Fibroblast of skin of left quadriceps (primary cell): ENCODE measurements around the gene CCDC57.
"Not testable (repeated sequence)": the region's sequence is repeated elsewhere in the genome, so short reads cannot be mapped to it uniquely, and the experiment has no call there.

Experiments used
- DNase-seq, 2 experiments: peaks; one replicate each; pipeline ENCODE4 v3.0.0-alpha.2; 2013; ENCODE audit warnings: low read depth in 2 of 2

The CCDC57 gene

DNA sequence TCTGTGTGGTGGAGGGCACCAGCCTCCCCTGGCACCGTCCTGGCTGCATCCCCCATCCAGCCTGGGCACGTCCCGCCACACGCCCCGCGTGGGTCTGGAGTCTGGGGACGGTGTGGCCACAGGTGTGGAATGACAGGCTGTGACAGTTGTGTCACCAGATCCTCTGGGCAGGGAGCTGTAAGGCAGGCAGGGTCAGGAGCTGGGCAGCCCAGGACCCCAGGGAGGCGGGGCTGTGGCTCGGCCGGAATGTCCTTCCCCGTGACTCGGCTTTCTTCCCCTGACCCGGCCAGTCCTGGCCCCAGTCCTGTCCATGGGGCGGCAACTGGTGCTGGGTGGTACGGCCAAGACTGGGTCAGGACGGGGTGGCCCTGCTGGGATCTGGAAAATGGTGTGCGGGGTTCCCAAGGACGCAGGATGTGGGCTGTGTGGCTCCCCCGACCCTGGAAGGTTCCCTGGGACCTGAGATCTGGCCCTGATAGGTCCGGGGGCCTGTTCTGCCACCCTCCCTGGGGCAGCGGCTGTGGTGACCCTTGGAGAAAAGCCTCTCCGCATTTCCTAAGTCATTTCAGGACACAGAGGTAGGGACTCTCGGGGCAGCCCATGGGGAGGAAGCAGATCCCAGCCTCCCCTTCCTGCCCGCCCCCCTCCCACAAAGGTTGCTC, 12.9 kb upstream of the CCDC57 start:
- no peak for DNase-seq

DNA sequence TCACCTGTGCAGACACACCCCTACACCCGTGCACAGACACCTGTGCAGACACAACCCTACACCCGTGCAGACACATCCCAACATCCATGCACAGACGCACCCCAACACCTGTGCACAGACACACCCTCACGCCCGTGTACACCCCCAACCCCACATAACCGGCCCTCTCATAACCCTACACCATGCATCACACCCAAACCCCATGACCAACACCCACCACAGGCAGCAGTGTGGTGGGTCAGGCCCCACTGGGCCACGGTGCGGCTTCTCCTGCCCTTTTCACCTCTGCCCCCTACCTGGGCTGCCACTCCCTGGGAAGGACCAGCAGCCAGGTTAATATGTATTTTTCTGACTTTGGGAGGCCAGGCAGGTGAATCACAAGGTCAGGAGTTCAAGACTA, 12.0 kb upstream of the CCDC57 start:
- DNase-seq = no peak

DNA sequence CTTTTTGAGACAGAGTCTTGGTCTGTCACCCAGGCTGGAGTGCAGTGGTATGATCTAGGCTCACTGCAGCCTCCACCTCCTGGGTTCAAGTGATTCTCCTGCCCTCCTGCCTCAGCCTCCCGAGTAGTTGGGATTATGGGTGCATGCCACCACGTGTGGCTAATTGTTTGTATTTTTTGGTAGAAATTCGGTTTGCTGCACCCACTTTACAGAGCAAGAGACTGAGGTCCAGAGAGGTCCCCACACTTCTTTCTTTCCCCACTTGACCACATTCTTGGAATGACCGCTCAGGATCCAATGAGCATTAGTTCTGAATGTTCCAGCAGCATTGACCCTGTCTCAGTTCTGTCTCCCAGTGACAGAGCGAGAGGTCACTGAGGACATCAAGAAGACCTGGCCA, 10.9 kb upstream of the CCDC57 start:
- DNase-seq = no peak

DNA sequence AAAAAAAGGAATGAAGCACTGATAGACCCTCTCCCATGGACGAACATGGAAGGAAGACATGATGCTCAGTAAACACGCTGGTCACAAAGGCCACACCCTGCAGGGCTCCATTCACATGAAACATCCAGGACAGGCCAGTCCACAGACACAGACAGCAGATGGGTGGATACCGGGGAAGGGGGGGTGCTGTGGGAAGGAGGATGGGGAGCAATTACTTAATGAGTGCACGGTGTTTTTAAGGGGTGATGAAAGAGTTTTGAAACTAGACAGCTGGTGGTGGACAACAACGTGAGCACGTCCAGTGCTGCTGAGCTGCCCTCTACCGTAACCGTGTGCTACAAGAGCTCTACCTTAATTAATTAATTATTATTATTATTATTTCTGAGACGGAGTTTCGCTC, 10.2 kb upstream of the CCDC57 start:
- no peak for DNase-seq

DNA sequence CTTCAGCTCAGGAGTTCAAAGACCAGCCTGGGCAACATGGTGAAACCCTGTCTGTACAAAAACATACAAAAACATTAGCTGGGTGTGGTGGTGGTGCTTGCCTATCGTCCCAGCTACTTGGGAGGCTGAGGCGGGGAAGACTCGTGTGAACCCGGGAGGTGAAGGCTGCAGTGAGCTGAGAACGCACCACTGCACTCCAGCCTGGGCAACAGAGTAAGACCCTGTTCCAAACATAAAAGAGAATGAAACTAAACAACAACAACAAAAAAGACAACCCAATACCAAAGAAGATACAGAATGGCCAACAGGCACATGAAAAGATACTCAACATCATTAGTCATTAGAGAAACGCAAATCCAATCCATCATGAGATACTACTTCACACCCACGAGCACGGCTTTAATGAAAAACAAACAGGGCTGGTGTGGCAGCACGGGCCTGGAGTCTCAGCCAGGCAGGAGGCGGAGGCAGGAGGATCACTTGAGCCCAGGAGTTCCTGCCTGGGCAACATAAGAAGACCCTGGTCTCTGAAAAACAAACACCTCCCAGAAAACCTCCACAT, 8.8 kb upstream of the CCDC57 start:
- no peak for DNase-seq

DNA sequence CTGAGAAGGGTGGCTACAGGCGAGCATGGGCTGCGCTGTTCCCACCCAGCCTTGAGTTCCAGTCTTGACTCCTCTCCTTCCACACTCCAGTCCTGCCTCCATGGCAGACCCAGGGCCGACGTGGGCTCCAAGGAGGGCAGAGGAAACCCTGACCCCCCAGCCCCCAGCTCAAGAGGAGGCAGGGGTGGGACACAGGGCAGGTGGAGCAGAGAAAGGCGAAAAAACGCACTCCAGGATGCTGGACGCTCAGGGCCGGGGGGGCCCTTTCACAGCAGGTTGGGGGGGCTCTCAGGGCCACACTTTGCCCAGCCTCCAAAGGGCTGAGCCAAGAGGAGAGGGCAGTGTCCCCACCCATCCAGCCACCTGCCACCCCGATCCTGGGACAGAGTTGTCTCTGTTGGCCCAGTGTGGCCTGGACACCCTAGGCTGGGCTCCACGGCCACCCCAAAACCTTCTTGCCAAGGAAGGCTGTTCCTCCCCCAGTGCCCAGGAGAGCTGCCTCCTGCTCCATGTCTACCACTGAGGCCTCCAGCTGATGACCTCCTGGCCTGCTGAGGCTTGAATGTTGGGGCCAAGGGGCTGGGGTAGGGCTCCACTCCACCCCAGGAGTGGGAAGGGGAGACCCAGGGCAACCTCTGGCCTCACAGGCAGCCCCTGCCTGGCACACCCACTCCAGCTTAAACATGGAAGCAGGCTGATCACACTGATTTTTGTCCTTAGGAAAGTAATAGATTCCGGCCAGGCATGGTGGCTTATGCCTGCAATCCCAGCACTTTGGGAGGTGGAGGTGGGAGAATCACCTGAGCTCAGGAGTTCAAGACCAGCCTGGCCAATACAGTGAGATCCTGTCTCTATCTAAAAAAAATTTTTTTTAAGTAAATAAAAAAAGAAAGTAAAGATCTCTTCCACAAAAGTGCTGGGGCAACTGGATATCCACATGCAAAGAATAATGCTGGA, 7.4 kb upstream of the CCDC57 start:
- DNase-seq = no peak

DNA sequence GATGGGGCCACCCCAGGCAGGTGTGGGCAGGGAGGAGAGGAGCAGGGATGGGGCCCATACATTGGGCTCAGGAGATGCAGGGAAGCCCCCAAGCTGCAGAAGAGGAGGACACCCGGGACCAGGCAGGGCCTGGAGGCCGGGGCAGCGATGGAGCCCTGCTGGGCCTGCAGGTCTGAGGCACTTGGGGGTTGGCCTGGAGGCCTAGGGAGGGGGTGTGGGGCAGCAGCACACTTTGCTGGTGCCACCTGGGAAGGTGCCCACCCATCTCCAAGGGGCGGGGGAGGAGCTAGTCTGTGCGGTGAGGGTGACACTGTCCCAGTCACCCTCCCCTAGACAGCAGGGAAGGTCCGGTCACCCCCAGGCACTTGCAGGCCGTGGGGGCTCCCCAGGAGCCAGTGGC, 6.4 kb upstream of the CCDC57 start:
- DNase-seq = no peak

DNA sequence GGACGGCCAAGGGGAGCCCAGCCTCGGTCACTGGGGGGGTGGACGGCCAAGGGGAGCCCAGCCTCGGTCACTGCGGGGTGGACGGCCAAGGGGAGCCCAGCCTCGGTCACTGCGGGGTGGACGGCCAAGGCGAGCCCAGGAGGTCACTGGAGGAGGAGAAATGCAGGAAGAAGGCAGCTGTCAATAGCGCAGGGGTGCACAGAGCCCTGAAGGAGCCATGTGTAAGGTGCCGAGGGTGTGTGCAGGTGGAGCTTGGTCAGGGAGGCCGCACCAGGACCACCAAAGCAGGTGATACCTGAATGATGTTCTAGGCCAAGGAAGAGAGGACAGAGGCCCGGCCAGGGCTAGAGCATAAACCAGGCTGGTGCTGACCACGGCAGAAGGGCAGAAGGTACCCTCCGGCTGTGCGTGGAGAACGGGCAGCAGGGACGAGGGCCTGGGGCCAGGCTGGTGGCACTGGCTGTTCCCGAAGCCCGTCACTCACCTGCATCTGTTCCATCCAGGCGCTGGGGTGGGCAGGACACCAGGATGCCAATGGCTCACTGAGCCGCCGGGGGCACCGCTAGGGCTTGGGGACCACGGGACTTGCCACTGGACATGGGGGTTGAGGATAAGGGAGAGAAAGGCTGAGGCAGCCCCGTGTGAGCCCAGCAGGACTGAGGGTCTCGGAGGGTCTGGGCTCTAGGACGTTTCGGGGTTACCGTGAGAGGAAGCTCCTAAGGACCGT, 5.9 kb upstream of the CCDC57 start:
- no peak for DNase-seq

DNA sequence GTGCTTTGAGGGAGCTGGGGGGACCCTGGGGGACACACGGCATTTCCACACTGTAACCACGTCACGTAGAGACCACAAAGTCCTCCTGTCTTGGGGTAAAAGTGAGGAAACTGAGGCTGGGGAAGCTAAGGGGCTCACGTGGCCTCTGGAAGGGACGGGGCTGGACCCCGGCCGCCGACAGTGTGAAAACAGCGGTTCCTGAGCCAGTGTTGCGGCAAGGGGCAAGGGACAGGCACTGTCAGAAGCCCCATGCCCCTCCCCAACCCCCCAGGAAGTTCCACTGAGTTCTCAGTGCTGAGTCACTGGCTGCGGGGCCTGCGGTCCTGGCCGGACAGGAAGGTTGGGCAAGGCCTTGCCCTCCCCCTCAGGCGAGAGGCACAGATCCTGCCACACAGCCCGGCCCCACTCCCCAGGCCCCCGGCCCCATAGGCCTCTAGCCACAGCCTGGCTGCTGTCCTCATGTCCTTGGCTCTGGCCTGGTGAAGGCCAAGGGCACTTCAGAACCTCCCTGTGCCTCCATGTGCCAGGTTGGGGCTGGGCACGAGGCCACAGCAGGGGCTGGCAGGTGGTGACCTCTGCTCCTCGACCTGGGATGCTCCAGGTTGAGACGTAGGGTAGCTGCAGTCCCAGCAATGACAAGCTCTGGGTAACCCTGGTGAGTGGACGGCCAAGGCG, 5.0 kb upstream of the CCDC57 start:
- DNase-seq = peak; percentile 53 to 61

DNA sequence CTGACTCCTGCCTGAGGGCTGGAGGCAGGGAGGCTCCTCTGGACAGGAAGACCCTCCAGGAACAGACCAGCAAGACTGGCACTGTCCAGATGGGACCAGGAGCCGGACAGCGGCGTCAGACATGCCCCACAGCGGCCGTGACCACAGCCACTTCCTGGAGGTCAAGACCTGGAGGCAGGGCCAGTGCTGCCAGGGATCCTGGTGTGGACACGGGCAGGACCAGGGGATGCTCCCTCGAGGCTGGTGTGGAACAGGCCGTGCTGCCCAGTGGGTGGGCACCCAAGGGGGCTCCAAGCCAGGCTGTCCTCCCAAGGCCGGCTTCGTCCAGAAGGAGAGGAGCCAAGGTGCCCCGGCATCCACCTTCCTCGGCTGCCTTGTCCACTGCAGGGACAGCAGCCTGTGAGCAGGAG, 4.5 kb upstream of the CCDC57 start:
- no peak for DNase-seq

DNA sequence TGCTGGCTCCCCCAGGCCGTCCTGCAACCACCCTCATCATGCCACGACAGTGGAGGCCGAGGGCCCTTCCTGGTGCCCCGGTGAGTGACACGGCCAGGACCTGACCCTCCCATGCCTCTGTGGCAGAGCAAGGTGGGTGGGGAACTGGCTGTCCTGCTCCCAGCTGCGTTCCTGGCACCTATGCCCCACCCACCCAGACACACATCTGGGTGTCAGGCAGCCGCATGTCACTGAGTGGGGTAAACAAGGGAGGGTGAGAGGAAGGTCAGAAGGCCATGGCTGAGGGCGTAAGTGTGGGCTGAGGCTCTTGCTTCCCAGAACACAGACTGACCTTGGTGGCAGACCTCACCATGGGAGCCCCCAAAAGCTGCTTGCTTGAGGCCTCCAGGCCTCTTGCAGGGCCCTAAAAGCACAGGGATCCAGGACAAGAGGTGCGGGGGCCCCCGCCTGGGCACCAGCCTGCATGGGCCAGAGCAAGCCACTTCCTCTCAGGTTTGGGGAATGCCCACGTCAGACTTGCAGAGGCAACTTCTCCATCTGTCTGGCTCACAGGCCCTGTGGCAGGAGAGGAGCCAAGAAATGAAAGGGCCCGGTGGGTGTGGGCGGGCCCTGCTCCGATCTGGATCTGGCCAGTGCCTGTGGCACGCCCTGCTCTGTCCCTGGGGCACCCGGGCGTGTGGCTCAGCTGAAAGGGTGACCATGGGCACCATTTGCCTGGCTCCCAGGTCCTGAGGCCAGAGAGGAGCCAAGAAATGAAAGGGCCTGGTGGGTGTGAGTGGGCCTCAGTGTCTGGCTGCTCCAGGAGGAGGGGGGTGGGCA, 3.9 kb upstream of the CCDC57 start:
- DNase-seq = no peak

DNA sequence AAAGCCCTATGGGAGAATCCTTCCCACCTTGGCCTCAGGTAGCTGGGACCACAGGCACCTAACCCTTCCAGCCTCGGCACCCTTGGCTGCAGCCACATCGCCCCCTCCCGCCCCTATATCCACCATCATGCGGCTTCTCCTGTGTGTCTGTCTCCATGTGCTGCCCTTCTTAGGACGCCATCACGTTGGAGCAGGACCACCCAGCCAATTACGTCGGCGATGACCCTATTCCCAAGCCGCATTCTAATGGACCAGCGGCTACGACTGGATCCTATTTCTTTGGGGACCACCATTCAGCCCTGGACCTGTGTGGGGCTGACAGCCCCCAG, 3.3 kb upstream of the CCDC57 start:
- no peak for DNase-seq

DNA sequence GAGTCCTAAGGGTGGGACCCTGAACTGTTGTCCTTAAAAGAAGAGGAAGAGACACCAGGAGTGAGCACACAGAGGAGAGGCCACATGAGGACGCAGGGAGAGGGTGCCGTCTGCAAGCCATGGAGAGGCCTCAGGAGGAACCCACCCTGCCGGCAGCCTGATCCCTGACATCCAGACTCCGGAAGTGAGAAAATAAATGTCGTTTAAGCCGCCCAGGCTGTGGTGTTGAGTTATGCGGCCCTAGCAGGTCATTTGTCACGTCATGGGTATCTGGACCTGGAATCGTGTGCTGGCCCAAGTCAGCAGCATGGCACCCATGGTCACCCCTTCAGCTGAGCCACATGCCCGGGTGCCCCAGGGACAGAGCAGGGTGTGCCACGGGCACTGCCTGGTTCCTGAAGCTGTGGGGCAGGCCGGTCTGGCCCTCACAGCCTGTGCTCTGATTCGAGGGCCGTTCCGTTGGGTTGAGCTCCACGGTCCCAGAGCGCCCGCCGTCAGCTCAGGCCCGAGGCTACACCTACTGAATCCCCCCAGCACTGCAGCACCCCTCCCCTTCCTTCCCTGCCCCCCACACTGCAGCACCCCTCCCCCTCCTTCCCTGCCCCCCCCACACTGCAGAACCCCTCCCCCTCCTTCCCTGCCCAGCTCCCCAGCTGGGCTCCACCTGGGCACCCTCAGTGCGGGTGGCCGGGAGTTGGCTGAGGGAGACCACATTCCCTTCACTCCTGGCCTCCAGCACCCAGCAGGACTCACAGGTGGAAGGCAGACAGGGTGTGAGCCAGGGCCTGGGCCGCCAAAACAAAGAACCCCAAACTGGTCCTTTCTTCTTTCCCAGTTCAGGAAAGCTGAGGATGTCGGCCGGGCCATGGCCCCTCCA, 2.7 kb upstream of the CCDC57 start:
- no peak for DNase-seq

DNA sequence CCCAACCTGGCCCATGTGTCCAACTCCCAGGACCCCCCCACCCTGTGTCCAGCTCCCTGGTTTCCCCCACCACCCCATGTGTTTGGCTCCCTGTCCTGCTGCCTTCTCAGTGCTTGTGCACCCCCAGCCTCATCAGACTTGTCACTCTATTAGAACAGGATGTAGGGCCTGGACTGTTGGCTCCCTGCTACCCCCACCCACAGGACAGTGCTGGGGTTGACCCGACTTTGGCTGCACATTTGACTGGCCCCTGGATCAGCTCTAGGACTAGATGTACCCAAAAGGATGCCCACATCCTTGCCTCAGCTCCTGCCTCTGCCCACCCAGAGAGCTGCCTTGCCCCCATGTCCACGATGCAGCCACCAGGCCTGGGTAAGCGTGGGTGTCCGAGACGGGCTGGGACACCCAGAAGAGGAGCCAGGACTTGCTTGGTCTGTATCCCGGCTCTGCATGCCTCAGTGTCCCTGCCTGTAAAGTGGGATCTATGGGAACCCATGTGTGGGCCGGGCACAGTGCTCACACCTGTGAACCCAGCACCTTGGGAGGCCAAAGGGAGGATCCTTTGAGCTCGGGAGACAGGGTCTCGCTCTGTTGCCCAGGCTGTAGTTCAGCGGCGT, 1.5 kb upstream of the CCDC57 start:
- no peak for DNase-seq

DNA sequence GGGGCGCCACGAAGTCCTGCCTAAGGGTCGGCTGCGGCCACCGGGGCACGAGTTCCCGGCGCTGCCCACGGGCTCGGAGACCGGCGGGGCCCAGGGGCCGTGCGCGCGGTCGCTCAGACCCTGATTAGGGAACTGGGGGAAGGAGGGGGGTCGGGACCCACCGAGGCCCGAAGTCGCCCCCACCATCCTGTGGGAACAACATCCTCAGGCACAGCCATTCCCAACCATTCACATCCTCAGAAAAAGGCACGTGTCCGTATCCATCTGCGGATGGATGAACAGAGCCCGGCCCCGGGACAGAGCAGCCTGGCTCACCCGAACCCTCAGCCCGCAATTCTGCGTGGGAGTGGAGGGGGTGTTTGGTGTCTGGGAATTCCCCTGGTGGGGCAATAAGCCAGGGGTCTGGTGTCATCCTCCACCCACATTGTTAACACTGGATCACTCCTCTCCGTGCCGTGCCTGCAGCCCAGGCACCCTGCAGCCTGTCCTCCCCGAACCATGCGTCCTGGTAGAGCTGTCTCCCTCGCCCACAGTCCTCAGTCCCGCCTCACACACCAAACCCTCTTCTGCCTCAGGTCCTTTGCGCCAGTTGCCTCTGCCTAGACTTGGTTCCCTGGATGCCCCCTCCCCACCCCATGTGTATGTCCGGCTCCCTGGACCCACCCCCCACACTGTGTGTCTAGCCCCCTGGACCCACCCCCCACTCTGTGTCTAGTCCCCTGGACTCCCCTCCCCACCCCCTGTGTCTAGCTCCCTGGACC, 789 bp upstream of the CCDC57 start:
- peak in 1 of 2 experiments; percentile 39 for DNase-seq

DNA sequence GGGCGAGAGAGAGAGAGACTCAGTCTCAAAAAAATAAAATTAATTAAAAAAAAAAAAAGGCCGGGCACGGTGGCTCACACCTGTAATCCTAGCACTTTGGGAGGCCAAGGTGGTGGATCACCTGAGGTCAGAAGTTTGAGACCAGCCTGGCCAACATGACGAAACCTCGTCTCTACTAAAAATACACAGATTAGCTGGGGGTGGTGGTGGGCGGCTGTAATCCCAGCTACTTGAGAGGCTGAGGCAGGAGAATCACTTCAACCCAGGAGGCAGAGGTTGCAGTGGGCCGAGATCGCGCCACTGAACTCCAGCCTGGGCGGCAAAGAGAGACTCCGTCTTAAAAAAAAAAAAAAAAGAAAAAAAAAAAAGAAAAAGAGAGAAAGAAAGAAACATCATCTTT, 2.0 kb downstream of the CCDC57 start:
- DNase-seq = not testable (repeated sequence)

DNA sequence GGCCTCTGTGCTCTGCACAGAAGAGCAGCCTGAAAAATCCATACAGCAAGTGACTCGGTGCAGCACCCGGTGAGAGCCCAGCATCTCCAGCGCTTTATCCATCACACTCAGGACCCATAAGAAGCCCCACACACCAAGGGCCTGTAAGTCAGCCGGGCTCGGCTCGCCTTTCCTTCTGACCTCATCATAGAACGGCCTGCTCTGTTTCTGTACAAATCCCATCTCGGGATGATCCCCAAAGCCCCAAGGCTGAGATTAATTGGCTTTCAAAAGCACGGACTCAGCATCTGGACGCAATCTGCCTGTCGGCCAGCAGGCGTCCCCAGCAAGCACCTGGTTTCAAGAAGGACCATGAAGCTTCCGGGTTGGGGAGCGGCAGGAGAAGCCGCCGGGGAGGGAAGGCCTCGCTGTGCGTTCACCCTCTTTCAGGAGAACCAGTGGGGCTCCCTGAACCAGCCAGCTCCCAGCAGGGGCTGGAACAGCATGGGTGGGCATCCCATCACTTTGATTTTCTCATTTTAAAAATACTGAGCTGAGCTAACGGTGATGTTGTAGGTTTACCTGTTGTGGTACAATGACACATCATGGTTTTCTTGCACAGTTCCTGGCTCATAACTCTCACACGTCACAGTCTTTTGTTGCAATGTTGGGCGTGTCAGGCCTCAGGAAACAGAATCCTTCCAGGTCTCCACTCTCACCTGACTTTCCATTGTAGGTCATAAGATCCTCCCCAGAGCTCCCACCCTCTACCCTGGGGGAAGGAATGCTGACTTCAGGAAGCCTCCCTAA, 6.7 kb downstream of the CCDC57 start:
- DNase-seq = peak; percentile 62 to 67
